AG09319 (cell line): ENCODE data around the gene PGA4.

Experiments used
- DNase-seq: peaks from one replicate; pipeline ENCODE4 v3.0.0-alpha.2; 2010; ENCODE audit warnings: low read depth; ENCODE audit errors: extremely low read depth
- CTCF ChIP-seq: IDR thresholded peaks from 2 replicates; pipeline ENCODE4 v1.5.1; 2011; ENCODE audit warnings: low read depth, mild to moderate bottlenecking, inconsistent platforms, low read length, moderate library complexity

Gene PGA4

GRCh38 chr11:61274084-61274483 is 51.9 kb downstream of the PGA4 start:
- no peak for TF ChIP-seq CTCF
- DNase-seq: no peak

GRCh38 chr11:61275191-61275590 is 53.0 kb downstream of the PGA4 start:
- DNase-seq: no peak
- no peak for TF ChIP-seq CTCF

- no peak for TF ChIP-seq CTCF
- DNase-seq: no peak
Measured at GRCh38 chr11:61277186-61278000, 55.2 kb downstream of the PGA4 start.

GRCh38 chr11:61278001-61278470 is 55.9 kb downstream of the PGA4 start:
- DNase-seq: no peak
- no peak for TF ChIP-seq CTCF

GRCh38 chr11:61279934-61280659 is 58.0 kb downstream of the PGA4 start:
- no peak for DNase-seq
- TF ChIP-seq CTCF: no peak

- TF ChIP-seq CTCF: no peak
Measured at GRCh38 chr11:61280883-61281580, 58.9 kb downstream of the PGA4 start.

More at GRCh38 chr11:61280883-61281580, 58.9 kb downstream of the PGA4 start:
- DNase-seq: no peak
